Lower leg skin (tissue), 4 donors: ENCODE results near the gene NRG3. TPM values are rescaled to one million over a fixed set of nuclear protein-coding genes. Genes with fewer than 3 reads are reported as not detected.

Experiments
- DNase-seq, 2 donors: peaks; one replicate each; pipeline ENCODE4 v3.0.0-alpha.2; 2019; ENCODE audit warnings: low spot score in 2 of 2
- H3K4me3 ChIP-seq: fragments of 200-600 bp; sonication (generic); 2 replicates; pipeline ENCODE4 v1.5.1; 2017; ENCODE audit warnings: mild to moderate bottlenecking, low read depth; ENCODE audit not compliant: poor library complexity, severe bottlenecking
- POLR2A ChIP-seq, 2 donors: fragments of 450-650 bp; IDR thresholded peaks; one replicate each; pipeline ENCODE4 v1.6.1; 2016 to 2017; ENCODE audit warnings: antibody characterized with exemption in 2 of 2, mild to moderate bottlenecking in 1 of 2, moderate library complexity in 1 of 2
- WGBS, 2 donors: methylation state at CpG; one replicate each; pipeline ENCODE4 v1.1.5; 2018; 5-methylcytosine and 5-hydroxymethylcytosine counted together
- intact Hi-C: fragments of 100-400 bp; cut with DNase I; formaldehyde crosslinking; loops from one replicate; pipeline ENCODE4 v1.15.0; 2023; ENCODE audit warnings: low total_unique reads
- total RNA-seq, 4 donors: library from RNA; depleted of rRNA; stranded (reverse); fragments of >200 nt; gene quantifications; one replicate each; pipeline ENCODE4 v1.1.0, GENCODE V29; 2016
- TF ChIP-seq, protein P1 (sequence below), 3 donors: fragments of 450-650 bp; IDR thresholded peaks; one replicate each; pipeline ENCODE4 v1.5.1; 2016; ENCODE audit warnings: antibody characterized with exemption in 3 of 3, mild to moderate bottlenecking in 3 of 3, moderate library complexity in 2 of 3

The NRG3 gene
- total RNA-seq, 4 donors from 2014 or later: 0.15 to 2.5 (median 0.50) TPM

DNA sequence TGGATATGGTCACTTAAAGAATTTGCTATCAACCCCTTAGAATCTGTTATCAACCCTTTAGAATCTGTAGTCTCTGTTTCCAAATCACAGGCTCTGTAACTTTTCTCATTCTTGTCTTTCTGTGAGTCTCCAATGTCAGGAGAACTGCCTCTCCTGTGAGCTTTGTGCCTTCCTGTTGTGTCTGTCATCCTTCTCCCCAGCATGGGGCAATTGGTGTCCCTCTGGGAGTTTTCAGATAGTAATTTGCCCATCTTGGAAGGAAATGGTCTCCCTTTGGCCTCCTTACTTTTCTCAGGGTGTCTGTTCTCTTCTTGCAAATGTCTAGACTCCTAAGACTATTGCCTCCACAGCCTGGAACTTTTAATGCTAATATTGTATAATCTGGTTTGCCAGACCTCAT is 521.9 kb downstream of the NRG3 start:
- H3K4me3 ChIP-seq: no peak overlapping the region
- no peak for TF ChIP-seq POLR2A (IDR thresholded peaks at IDR 0.05)
- TF ChIP-seq, protein P1, sequence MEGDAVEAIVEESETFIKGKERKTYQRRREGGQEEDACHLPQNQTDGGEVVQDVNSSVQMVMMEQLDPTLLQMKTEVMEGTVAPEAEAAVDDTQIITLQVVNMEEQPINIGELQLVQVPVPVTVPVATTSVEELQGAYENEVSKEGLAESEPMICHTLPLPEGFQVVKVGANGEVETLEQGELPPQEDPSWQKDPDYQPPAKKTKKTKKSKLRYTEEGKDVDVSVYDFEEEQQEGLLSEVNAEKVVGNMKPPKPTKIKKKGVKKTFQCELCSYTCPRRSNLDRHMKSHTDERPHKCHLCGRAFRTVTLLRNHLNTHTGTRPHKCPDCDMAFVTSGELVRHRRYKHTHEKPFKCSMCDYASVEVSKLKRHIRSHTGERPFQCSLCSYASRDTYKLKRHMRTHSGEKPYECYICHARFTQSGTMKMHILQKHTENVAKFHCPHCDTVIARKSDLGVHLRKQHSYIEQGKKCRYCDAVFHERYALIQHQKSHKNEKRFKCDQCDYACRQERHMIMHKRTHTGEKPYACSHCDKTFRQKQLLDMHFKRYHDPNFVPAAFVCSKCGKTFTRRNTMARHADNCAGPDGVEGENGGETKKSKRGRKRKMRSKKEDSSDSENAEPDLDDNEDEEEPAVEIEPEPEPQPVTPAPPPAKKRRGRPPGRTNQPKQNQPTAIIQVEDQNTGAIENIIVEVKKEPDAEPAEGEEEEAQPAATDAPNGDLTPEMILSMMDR (IDR thresholded peaks at IDR 0.05): no peak
- intact Hi-C loops: no loop called here
- DNase-seq: no peak

DNA sequence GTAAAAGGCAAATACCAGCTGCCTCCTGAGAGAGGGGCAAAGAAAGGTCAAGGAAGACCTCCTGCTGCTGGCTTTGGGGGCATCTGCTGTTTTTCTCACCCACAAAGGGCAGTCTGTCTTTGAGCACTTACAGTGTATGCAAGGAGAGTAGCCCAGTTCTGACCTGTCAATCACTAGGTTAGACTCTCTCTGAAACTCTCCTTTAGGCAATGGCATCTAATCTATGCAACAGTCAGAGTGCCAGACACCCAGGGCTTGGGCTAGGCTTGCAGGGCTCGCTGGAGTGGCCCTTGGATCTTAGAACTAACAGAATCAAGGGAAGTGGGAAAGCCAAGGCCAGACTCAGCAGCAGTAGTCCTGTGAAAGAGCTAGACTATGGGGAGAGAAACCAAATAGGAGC is 522.9 kb downstream of the NRG3 start:
- DNase-seq: no peak
- TF ChIP-seq, protein P1 (IDR thresholded peaks at IDR 0.05): no peak
- TF ChIP-seq POLR2A (IDR thresholded peaks at IDR 0.05): no peak
- H3K4me3 ChIP-seq: no peak overlapping the region
- intact Hi-C loops: no loop called here
- 12 to 29% methylated on average over 1 of the region's 1 CpG for WGBS, 2 donors

DNA sequence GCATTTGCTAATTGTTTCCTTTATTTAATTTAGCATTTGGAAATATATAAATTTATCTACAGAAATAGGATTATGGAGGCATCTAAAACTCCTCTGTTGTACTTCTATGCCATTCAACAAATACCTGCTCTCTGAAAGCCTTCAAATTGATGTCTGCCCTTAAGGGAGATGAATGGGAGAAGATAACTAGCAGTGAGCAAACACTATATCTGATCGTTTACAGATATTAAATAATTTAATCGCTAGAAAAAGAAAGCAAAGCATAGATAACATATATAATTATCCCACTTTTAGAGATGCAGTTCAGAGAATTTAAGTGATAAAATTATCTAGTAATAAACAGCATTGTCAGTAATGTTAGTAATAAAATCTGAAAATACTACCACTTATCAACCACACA is 524.9 kb downstream of the NRG3 start:
- intact Hi-C loops: no loop called here
- WGBS, 2 donors: 60 to 73% methylated on average over 2 of the region's 2 CpGs
- TF ChIP-seq, protein P1 (IDR thresholded peaks at IDR 0.05): no peak
- no peak for TF ChIP-seq POLR2A (IDR thresholded peaks at IDR 0.05)
- H3K4me3 ChIP-seq: no peak overlapping the region
- no peak for DNase-seq

DNA sequence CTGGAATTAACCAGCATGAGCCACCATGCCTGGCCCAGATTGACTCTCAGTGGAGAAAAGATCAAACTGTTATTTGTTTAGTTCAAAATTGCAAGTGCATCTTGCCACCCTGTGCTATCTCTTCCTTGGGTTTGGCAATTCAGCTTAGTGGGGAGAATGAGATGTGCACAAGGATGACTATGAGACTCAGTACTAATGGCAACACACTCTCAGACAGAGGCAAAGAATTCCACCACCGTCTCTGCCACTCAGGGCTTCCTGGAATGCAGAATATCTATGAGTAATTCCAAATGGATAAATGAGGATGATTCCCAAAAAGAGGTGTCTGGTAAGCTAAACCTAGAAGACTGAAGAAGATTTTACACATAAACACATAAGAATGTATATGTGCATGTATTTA is 525.8 kb downstream of the NRG3 start:
- TF ChIP-seq, protein P1 (IDR thresholded peaks at IDR 0.05): no peak
- no peak for TF ChIP-seq POLR2A (IDR thresholded peaks at IDR 0.05)
- 57 to 59% methylated on average over 1 of the region's 1 CpG for WGBS, 2 donors
- H3K4me3 ChIP-seq: no peak overlapping the region
- intact Hi-C loops: no loop called here
- DNase-seq: no peak

DNA sequence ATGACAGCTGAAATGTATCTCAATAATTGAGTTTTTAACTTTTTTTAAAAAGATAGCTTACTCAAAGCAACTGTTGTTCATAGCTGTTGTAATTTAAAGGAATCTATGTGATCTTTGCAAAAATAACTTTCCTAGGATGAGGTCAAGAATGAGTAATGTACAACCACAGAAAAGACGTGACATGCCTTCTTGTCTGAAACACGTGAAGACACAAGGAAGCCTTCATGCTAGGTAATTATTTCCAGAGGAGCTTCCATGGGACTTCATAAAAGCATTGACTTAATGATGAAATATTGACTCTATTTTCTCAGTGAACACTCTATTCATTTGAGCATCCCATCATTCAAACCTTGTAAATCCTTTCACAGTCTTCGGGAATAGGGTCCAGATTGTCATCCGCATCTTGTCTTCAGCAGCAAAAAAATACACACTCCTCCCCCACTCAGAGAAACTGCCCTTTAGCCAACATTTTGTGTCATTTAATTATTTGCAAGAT is 528.0 kb downstream of the NRG3 start:
- 44 to 45% methylated on average over 4 of the region's 4 CpGs for WGBS, 2 donors
- intact Hi-C loops: no loop called here
- no peak for TF ChIP-seq POLR2A (IDR thresholded peaks at IDR 0.05)
- TF ChIP-seq, protein P1 (IDR thresholded peaks at IDR 0.05): no peak
- H3K4me3 ChIP-seq: no peak overlapping the region
- DNase-seq: no peak

DNA sequence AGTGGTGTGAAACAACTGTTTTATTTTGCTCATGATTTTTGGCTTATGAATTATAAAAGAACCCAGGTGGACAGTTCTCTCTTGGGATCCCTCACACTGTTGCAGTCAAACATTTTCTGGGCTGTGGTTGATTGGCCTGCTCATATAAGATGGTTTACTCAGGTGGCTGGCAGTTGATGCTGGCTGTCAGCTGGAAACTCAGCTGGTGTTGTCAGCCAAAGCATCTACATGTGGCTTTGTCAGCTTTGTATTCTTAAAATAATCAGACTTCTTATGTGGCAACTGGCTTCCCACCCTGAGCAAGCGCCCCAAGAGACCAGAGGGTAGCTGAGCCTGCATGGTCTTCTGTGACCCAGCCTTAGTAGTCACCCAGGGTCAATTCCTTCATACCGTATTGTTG is 534.7 kb downstream of the NRG3 start:
- no peak for DNase-seq
- no peak for TF ChIP-seq POLR2A (IDR thresholded peaks at IDR 0.05)
- TF ChIP-seq, protein P1 (IDR thresholded peaks at IDR 0.05): no peak
- intact Hi-C loops: loop anchor here (5.0 kb wide), 1 partner anchor 1752 kb away; no protein-coding TSS in a partner anchor
- no peak overlapping the region for H3K4me3 ChIP-seq
- 81 to 89% methylated on average over 2 of the region's 2 CpGs for WGBS, 2 donors
